K562 (cell line): ENCODE data around the gene SMIM10. TPM values are rescaled to one million over a fixed set of nuclear protein-coding genes. Genes with fewer than 3 reads are reported as not detected.

ENCODE experiments used
- MLLT1 ChIP-seq, 2 experiments: fragments of 450-650 bp; IDR thresholded peaks; 2 replicates each; pipeline ENCODE4 v1.6.1; 2016
- PHTF2 ChIP-seq: fragments of 250-450 bp; sonication (Bioruptor Pico); IDR thresholded peaks from 2 replicates; pipeline ENCODE4 v1.5.0; 2021; ENCODE audit warnings: mild to moderate bottlenecking
- SP2 ChIP-seq: IDR thresholded peaks from 2 replicates; pipeline ENCODE4 v1.6.1; 2011; ENCODE audit warnings: mild to moderate bottlenecking, low read depth, low read length, moderate library complexity; ENCODE audit not compliant: poor library complexity, severe bottlenecking; ENCODE audit errors: extremely low read depth
- USF2 ChIP-seq: sonication (generic); formaldehyde crosslinking; IDR thresholded peaks from 2 replicates; pipeline ENCODE4 v1.5.0; 2020; ENCODE audit warnings: missing genetic modification reagents
- ZNF318 ChIP-seq, 2 experiments: fragments of 450-650 bp; IDR thresholded peaks; 2 replicates each; pipeline ENCODE4 v1.6.1; 2016; ENCODE audit warnings: mild to moderate bottlenecking in 2 of 2, borderline replicate concordance in 1 of 2, low read depth in 1 of 2, moderate library complexity in 1 of 2
- ZNF551 ChIP-seq: fragments of 250-450 bp; sonication (Bioruptor Pico); IDR thresholded peaks from 2 replicates; pipeline ENCODE4 v1.5.0; 2021; ENCODE audit warnings: mild to moderate bottlenecking, moderate library complexity
- polyA plus RNA-seq, 8 experiments: library from polyadenylated mRNA; depleted of rRNA in 4 of 8; stranded (reverse) in 5 of 8; unstranded in 3 of 8; fragments of >200 nt; fragmentation: Nextera tagmentation in 2 of 8; fragmentation: Illumina TruSeq in 1 of 8; extraction: Ambion mirVana in 2 of 8; extraction: Trizol in 1 of 8; gene quantifications; 2 replicates each; pipeline versions ENCODE4 v1.2.1 to v1.2.3, GENCODE V29; 2011 to 2014; ENCODE audit warnings: inconsistent platforms in 1 of 8, missing spikeins in 1 of 8
- total RNA-seq, 7 experiments: library from RNA; depleted of rRNA in 6 of 7; stranded (reverse); fragments of >200 nt in 6 of 7; fragmentation: Illumina TruSeq in 2 of 7; extraction: Trizol in 2 of 7; gene quantifications; 2 replicates each; pipeline versions ENCODE4 v1.2.1 to v1.2.3, GENCODE V29; 2011 to 2021; ENCODE audit warnings: low replicate concordance in 1 of 7

SMIM10 gene
- total and polyA plus RNA-seq, 9 of the 15 experiments (the other 6 are each of a cell fraction or from before 2014, with no cell fraction given), result 2.1 to 25.3 (median 16.4) TPM

GRCh38 chrX:134999469-134999868 lies 8.7 kb downstream of the SMIM10 start (continued):
- TF ChIP-seq ZNF318 (IDR thresholded peaks at IDR 0.05; ENCODE audit: borderline replicate concordance in 1 of 2, low read depth in 1 of 2) (no peak), SP2 (no peak), USF2 (CRISPR knock-in tag) (no peak), PHTF2 (CRISPR knock-in tag) (no peak), MLLT1 (IDR thresholded peaks at IDR 0.05) (no peak), ZNF551 (CRISPR knock-in tag) (no peak)
